Dermis blood vessel endothelial cell (primary cell): ENCODE measurements around the gene TXLNB. TPM values are rescaled to one million over a fixed set of nuclear protein-coding genes. Genes with fewer than 3 reads are reported as not detected.
"Not testable (repeated sequence)": the region's sequence is repeated elsewhere in the genome, so short reads cannot be mapped to it uniquely, and the experiment has no call there.

Experiments used
- DNase-seq: peaks from one replicate; pipeline ENCODE4 v3.0.0; 2010
- total RNA-seq: library from RNA; depleted of rRNA; stranded (reverse); fragments of >200 nt; gene quantifications from 2 replicates; pipeline ENCODE4 v1.2.3, GENCODE V29; 2014

Gene TXLNB
- total RNA-seq, 1 donor from 2014 or later: 0.68 TPM

- DNase-seq: no peak
Observed at GRCh38 chr6:139265512-139266190, 26.1 kb downstream of the TXLNB start.

- peak; percentile 21 for DNase-seq
Observed at GRCh38 chr6:139262519-139263300, 29.1 kb downstream of the TXLNB start.

DNA sequence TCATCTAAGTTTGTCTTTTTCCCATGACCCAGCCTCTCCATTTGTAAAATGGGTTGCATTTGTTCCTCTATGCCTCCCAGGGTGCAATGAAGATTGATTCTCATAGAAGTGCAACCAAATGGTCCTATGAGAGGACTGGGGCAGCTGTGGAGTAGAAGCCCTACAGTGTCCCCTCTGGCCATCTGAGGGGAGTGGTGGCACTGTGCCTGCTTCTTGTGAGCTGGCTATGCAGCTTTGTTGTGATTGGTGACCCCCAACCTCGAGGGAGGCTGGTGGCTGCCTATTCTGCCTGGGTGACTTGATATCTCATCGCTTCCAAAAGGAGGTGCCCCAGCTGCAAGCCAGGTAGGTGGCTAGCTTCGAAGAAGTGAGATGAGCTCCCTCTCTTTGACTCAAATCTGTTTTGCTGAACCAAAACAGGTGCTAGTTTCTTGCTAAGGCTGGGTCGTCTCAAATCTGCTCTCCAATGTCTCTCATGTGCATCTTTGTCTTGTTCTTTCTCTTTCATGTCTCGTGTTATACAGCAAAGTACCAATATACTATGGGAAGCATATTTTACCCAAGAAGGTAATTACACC, 33.9 kb downstream of the TXLNB start:
- no peak for DNase-seq

GRCh38 chr6:139257291-139257690, 34.5 kb downstream of the TXLNB start:
- no peak for DNase-seq

DNA sequence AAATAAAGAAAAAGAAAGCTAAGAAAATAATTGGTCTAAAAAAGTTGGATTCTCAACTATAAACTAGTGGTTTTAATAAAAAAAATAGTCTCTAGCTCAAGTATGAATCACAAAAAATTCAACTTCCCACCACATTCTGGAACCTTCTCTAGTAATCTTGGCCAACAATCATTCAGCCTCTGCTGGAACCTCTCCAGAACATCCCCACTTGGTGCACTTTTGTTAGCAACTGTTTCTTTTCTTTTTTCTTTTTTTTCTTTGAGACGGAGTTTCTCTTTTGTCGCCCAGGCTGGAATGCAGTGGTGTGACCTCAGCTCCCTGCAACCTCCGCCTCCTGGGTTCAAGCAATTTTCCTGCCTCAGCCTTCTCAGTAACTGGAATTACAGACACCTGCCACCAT, 35.7 kb downstream of the TXLNB start:
- DNase-seq: no peak

DNA sequence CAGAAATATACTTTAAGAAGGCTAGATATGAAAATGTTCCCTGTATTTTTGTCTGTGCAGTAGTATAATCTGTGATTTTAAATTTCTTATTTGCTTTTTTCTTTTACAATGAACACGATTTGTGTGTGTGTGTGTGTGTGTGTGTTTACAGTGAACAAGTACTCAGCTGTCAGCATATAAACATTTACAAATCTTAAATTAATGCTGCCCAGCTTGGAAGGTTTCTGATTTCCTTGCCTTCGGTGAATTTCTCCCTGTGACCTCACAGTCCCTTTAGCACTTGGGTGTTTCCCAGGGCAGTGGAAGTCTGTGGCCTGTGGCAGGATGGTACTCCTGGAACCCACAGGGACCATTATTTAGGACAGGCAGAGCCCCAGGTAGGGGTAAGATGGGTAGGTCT, 37.6 kb downstream of the TXLNB start:
- no peak for DNase-seq

DNA sequence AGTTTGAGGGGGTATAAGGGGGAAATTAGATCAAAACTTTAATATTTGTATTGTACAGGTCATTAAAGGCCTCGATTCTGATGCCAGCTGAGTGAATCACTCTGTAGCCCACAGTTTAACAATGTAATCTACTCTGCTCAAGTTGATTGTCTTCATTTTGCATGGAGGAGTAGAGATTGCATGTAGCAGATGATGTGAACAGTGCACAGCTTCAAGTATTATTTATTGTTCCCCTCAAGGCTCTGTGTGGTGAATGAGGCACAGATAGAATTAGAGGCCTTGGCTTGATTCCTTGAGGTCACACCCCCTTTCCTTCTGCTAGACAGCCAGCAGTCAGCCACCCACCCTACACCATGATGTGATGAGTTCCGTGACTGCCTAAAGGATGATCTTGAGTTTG, 38.1 kb downstream of the TXLNB start:
- DNase-seq: no peak

DNA sequence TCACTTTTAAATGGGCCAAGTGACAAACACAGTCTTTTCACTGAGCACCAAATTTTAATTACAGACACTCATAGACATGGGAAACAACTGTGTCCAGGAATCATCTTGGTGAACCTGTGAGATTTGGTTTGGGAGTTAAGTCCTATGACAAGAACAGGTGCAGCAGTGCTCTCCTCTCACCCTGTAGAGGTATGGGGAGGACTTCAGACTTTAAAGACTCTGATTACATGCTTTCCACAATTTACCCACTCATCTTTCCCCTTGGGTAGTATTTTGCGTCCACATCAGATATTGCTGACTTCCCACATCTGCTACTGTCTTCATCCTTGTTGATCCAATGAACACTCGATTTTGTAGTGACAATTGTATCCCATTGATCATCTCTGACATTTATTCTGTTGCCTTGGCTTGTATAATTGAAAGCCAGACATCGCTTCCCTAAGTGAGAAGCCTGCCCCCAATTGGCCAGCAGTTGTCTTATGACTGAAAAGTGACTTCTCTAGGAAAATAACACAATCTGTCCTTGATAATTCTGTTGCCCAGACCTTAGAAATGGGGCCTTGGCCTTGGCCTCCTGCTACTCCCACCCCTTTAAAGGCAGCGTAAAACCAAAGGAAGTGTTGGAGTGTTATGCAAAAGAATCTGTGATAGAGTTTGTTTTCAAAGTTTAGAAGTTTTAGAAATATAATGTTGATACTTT, 40.0 kb downstream of the TXLNB start:
- DNase-seq: no peak

DNA sequence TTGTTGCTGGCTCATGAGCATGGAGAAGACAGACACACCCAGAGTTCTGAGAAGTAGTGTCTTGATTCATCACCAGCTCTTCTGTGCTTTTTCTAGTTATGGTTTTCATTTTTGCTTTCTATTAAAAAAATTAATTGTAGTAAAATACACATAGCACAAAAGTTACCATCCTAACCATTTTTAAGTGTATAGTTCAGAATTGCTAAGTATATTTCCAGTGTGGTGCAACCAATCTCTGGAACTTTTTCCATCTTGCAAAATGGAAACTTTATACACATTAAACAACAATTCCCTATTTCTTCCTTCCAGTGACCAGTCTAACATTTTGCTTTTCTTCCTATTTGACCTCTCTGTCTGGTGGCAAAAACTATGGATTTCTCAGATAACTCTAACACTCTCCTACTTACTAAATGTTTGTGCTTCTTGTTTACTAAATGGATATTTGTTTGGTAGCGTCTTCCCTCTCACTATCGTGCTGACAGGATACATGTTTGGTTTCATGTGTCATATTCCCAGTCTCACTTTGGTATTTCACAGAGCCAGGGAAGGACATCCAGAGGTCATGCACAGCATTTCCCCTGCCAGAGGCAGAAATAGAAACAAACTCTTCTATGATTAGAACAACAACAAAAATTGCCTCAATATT, 40.6 kb downstream of the TXLNB start:
- no peak for DNase-seq

GRCh38 chr6:139250296-139251044, 41.3 kb downstream of the TXLNB start:
- DNase-seq: peak; percentile 69

- DNase-seq: no peak
Observed at GRCh38 chr6:139249395-139249794, 42.4 kb downstream of the TXLNB start.

DNA sequence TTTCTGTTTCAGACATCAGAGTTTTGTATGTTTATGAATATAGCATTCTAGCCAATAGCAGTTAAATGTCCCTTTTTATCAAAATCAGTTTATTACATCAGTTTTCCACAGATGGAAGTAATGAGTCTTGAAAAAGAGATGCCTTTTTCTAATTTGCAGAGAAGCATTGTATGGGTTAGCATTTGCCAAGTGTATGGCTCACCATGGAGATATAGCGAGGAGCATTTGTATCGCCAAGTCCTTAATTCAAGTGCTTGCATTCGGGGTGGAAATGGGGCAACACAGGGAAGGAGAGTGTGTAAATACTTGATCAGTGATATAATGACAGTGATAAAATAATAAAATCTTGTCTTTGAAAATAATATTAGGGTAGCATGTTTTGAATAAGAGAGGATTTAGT, 42.9 kb downstream of the TXLNB start:
- no peak for DNase-seq

GRCh38 chr6:139247618-139248017, 44.2 kb downstream of the TXLNB start:
- peak; percentile 45 for DNase-seq

DNA sequence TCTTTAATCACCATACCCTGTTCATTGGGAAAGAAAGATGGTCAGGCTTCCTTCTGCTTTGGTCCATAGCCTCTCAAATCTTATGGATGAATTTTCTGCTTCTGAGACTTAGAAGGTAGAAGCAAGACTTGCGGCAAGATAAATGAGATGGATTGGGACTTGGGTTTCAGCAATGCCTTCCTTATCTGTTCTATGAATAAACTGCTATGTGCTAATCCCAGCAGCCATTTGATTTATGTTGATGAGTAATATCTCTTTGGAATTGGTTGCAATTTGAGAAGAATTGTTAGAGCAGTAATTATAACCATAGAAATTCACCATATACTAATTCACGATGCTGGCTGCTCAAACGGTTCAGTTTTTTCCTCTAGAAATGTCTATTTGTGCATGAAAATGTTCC, 48.3 kb downstream of the TXLNB start:
- no peak for DNase-seq

GRCh38 chr6:139242457-139243240, 49.1 kb downstream of the TXLNB start:
- no peak for DNase-seq

DNA sequence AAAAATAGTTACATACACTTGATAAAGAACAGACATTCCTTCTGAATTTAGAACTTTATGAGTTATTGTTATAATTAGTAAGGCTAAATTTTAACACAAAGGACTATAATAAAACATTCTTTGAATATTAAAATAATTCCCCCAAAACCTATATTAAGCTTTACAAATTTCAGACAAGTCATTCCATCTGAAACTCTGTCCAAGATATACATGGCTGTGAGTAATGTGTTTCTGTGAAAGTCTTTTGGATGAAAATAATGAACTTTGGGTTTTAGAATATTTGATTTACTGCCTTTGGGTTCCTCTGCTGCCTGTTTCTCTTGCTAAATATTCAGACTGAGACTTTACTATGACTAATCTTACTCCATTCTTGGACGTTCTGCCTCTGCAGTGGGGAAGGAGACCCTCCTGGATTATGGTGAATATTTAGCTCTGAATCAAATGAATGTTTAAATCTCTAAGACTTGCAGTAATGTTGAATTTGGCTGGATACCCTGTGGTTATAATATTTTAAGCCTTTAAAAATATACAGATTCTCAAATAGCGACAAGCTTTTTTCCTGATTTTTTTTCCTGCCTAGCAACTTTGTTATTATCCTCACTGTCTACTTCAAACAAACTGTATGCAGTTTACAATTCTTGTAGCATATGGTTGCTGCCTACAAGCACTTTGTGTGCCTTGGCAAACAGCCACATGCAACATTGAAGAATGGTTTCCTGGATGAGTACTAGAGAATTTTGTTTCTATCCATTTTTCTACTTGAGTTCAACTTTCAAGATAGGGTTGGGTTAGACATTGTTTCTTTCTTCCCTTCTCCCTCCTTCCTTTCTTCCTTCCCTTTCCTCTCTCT, 51.4 kb downstream of the TXLNB start:
- peak; percentile 74 for DNase-seq

DNA sequence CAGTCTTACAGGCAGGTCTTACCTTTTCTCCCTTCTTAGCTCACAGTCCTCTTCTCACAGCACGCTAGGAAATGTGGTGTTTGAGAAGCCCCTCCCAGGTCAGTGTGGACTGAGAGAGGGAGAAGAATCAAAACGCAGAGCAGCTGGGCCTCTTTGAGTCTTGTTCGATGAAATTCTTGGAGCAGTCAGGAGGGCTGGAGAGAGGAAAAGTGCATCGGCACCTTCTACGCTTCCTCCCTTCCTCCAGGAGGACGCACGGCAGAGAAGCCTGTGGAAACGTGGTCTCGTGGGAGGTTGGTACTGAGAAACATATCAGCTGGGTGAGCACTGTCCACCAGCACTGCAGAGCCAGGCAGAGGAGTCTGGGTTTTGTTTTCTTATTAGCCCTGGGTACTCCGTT, 52.7 kb downstream of the TXLNB start:
- DNase-seq: no peak

GRCh38 chr6:139236105-139236504, 55.7 kb downstream of the TXLNB start:
- no peak for DNase-seq

DNA sequence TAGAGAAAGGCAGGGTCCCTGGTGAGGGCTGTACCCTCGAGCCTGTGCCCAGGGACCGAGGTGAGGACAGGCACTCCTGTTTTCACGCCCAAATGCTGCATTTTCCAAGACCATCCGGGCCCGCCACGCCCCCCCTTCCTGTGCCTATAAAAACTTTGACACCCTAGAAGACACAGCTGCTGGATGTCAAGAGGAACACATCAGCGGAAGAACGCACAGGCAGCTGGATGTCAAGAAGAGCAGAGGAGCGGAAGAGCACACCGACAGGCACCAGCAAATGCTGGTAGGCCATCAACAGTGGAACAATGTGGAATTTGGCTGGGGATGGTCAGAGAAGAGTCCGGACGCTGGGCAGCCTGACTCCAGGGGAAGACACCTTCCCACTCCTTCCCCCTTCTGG, 56.1 kb downstream of the TXLNB start:
- no peak for DNase-seq

- not testable (repeated sequence) for DNase-seq
Observed at GRCh38 chr6:139234193-139234592, 57.6 kb downstream of the TXLNB start.
